ENCODE results near the gene SH3BGRL.

SH3BGRL gene

GRCh38 chrX:81259020-81259713 is 57.3 kb downstream of the SH3BGRL start:
- peak overlapping the region; percentile 6 for H3K27ac ChIP-seq (ENCODE audit: low read depth, low read length, severe bottlenecking)
- no peaks in the 10 kb centered on the region for H3K9me3 ChIP-seq (ENCODE audit: control insufficient read depth, low read length)
- WGBS, 2 experiments (ENCODE audit: insufficient coverage in 2 of 2), result no CpG with 5 or more reads among the region's 1 CpG
- H3K36me3 ChIP-seq (ENCODE audit: control insufficient read depth, insufficient read depth, low read length), result no peaks in the 10 kb centered on the region
- H3K4me1 ChIP-seq (ENCODE audit: control insufficient read depth, insufficient read depth, low read length, poor library complexity, severe bottlenecking), result peaks cover 30% of the 10 kb centered on the region
- no peak overlapping the region for H3K4me3 ChIP-seq (ENCODE audit: extremely low read depth, insufficient read depth, low read length, poor library complexity, severe bottlenecking)

GRCh38 chrX:81259714-81260395 is 58.0 kb downstream of the SH3BGRL start:
- WGBS, 2 experiments (ENCODE audit: insufficient coverage in 2 of 2), result no CpG with 5 or more reads among the region's 3 CpGs
- Histone ChIP-seq H3K36me3 (ENCODE audit: control insufficient read depth, insufficient read depth, low read length) (no peaks in the 10 kb centered on the region), H3K9me3 (ENCODE audit: control insufficient read depth, low read length) (no peaks in the 10 kb centered on the region), H3K27ac (ENCODE audit: low read depth, low read length, severe bottlenecking) (peak overlapping the region; percentile 6), H3K4me3 (ENCODE audit: extremely low read depth, insufficient read depth, low read length, poor library complexity, severe bottlenecking) (no peak overlapping the region), H3K4me1 (ENCODE audit: control insufficient read depth, insufficient read depth, low read length, poor library complexity, severe bottlenecking) (peaks cover 30% of the 10 kb centered on the region)

GRCh38 chrX:81261576-81261975 is 59.7 kb downstream of the SH3BGRL start:
- H3K36me3 ChIP-seq (ENCODE audit: control insufficient read depth, insufficient read depth, low read length), result no peaks in the 10 kb centered on the region
- peaks cover 30% of the 10 kb centered on the region for H3K4me1 ChIP-seq (ENCODE audit: control insufficient read depth, insufficient read depth, low read length, poor library complexity, severe bottlenecking)
- no peak overlapping the region for H3K4me3 ChIP-seq (ENCODE audit: extremely low read depth, insufficient read depth, low read length, poor library complexity, severe bottlenecking)
- H3K27ac ChIP-seq (ENCODE audit: low read depth, low read length, severe bottlenecking), result peak overlapping the region; percentile 10
- WGBS, 2 experiments (ENCODE audit: insufficient coverage in 2 of 2), result no CpG with 5 or more reads among the region's 2 CpGs
- H3K9me3 ChIP-seq (ENCODE audit: control insufficient read depth, low read length), result no peaks in the 10 kb centered on the region

GRCh38 chrX:81263059-81263458 is 61.2 kb downstream of the SH3BGRL start:
- Histone ChIP-seq H3K9me3 (ENCODE audit: control insufficient read depth, low read length) (no peaks in the 10 kb centered on the region), H3K4me1 (ENCODE audit: control insufficient read depth, insufficient read depth, low read length, poor library complexity, severe bottlenecking) (peaks cover 30% of the 10 kb centered on the region), H3K36me3 (ENCODE audit: control insufficient read depth, insufficient read depth, low read length) (no peaks in the 10 kb centered on the region), H3K4me3 (ENCODE audit: extremely low read depth, insufficient read depth, low read length, poor library complexity, severe bottlenecking) (no peak overlapping the region), H3K27ac (ENCODE audit: low read depth, low read length, severe bottlenecking) (no peak overlapping the region)
- WGBS, 2 experiments (ENCODE audit: insufficient coverage in 2 of 2), result no CpG with 5 or more reads among the region's 2 CpGs

GRCh38 chrX:81278616-81279015 is 76.7 kb downstream of the SH3BGRL start:
- Histone ChIP-seq H3K36me3 (ENCODE audit: control insufficient read depth, insufficient read depth, low read length) (peaks cover 18% of the 10 kb centered on the region), H3K27ac (ENCODE audit: low read depth, low read length, severe bottlenecking) (no peak overlapping the region), H3K4me1 (ENCODE audit: control insufficient read depth, insufficient read depth, low read length, poor library complexity, severe bottlenecking) (no peaks in the 10 kb centered on the region), H3K4me3 (ENCODE audit: extremely low read depth, insufficient read depth, low read length, poor library complexity, severe bottlenecking) (no peak overlapping the region), H3K9me3 (ENCODE audit: control insufficient read depth, low read length) (no peaks in the 10 kb centered on the region)
- WGBS, 2 experiments (ENCODE audit: insufficient coverage in 2 of 2), result 100% methylated on average over 1 of the region's 2 CpGs; no CpG with 5 or more reads in 1 of the 2 experiments

GRCh38 chrX:81280148-81280547 is 78.2 kb downstream of the SH3BGRL start:
- H3K9me3 ChIP-seq (ENCODE audit: control insufficient read depth, low read length), result no peaks in the 10 kb centered on the region
- 60% methylated on average over 1 of the region's 8 CpGs; no CpG with 5 or more reads in 1 of the 2 experiments for WGBS, 2 experiments (ENCODE audit: insufficient coverage in 2 of 2)

GRCh38 chrX:81286075-81286474 is 84.2 kb downstream of the SH3BGRL start:
- Histone ChIP-seq H3K27ac (ENCODE audit: low read depth, low read length, severe bottlenecking) (no peak overlapping the region), H3K36me3 (ENCODE audit: control insufficient read depth, insufficient read depth, low read length) (peaks cover 4% of the 10 kb centered on the region), H3K9me3 (ENCODE audit: control insufficient read depth, low read length) (peaks cover under 1% of the 10 kb centered on the region), H3K4me1 (ENCODE audit: control insufficient read depth, insufficient read depth, low read length, poor library complexity, severe bottlenecking) (no peaks in the 10 kb centered on the region), H3K4me3 (ENCODE audit: extremely low read depth, insufficient read depth, low read length, poor library complexity, severe bottlenecking) (no peak overlapping the region)
- no CpG with 5 or more reads among the region's 3 CpGs for WGBS, 2 experiments (ENCODE audit: insufficient coverage in 2 of 2)

More at GRCh38 chrX:81280148-81280547, 78.2 kb downstream of the SH3BGRL start:
- H3K27ac ChIP-seq (ENCODE audit: low read depth, low read length, severe bottlenecking), result no peak overlapping the region
- H3K4me3 ChIP-seq (ENCODE audit: extremely low read depth, insufficient read depth, low read length, poor library complexity, severe bottlenecking), result no peak overlapping the region
- no peaks in the 10 kb centered on the region for H3K4me1 ChIP-seq (ENCODE audit: control insufficient read depth, insufficient read depth, low read length, poor library complexity, severe bottlenecking)
- H3K36me3 ChIP-seq (ENCODE audit: control insufficient read depth, insufficient read depth, low read length), result peaks cover 18% of the 10 kb centered on the region

- Histone ChIP-seq H3K9me3 (ENCODE audit: control insufficient read depth, low read length) (peaks cover 6% of the 10 kb centered on the region), H3K4me3 (ENCODE audit: extremely low read depth, insufficient read depth, low read length, poor library complexity, severe bottlenecking) (no peak overlapping the region), H3K27ac (ENCODE audit: low read depth, low read length, severe bottlenecking) (no peak overlapping the region), H3K36me3 (ENCODE audit: control insufficient read depth, insufficient read depth, low read length) (peaks cover 7% of the 10 kb centered on the region), H3K4me1 (ENCODE audit: control insufficient read depth, insufficient read depth, low read length, poor library complexity, severe bottlenecking) (no peaks in the 10 kb centered on the region)
- WGBS, 2 experiments (ENCODE audit: insufficient coverage in 2 of 2), result no CpG with 5 or more reads among the region's 1 CpG
Observed at GRCh38 chrX:81286608-81287007, 84.7 kb downstream of the SH3BGRL start.

GRCh38 chrX:81291996-81292395 is 90.1 kb downstream of the SH3BGRL start:
- Histone ChIP-seq H3K4me3 (ENCODE audit: extremely low read depth, insufficient read depth, low read length, poor library complexity, severe bottlenecking) (no peak overlapping the region), H3K4me1 (ENCODE audit: control insufficient read depth, insufficient read depth, low read length, poor library complexity, severe bottlenecking) (no peaks in the 10 kb centered on the region), H3K27ac (ENCODE audit: low read depth, low read length, severe bottlenecking) (no peak overlapping the region), H3K9me3 (ENCODE audit: control insufficient read depth, low read length) (peaks cover 10% of the 10 kb centered on the region), H3K36me3 (ENCODE audit: control insufficient read depth, insufficient read depth, low read length) (peaks cover 14% of the 10 kb centered on the region)
- 67 to 100% methylated on average over 1 of the region's 2 CpGs for WGBS, 2 experiments (ENCODE audit: insufficient coverage in 2 of 2)

- no peaks in the 10 kb centered on the region for H3K4me1 ChIP-seq (ENCODE audit: control insufficient read depth, insufficient read depth, low read length, poor library complexity, severe bottlenecking)
- WGBS, 2 experiments (ENCODE audit: insufficient coverage in 2 of 2), result 86% methylated on average over 1 of the region's 2 CpGs; no CpG with 5 or more reads in 1 of the 2 experiments
- H3K27ac ChIP-seq (ENCODE audit: low read depth, low read length, severe bottlenecking), result no peak overlapping the region
- H3K36me3 ChIP-seq (ENCODE audit: control insufficient read depth, insufficient read depth, low read length), result peaks cover 10% of the 10 kb centered on the region
- H3K9me3 ChIP-seq (ENCODE audit: control insufficient read depth, low read length), result peaks cover 10% of the 10 kb centered on the region
- no peak overlapping the region for H3K4me3 ChIP-seq (ENCODE audit: extremely low read depth, insufficient read depth, low read length, poor library complexity, severe bottlenecking)
Observed at GRCh38 chrX:81294101-81294500, 92.2 kb downstream of the SH3BGRL start.

GRCh38 chrX:81301877-81302276 is 100.0 kb downstream of the SH3BGRL start:
- no peaks in the 10 kb centered on the region for H3K4me1 ChIP-seq (ENCODE audit: control insufficient read depth, insufficient read depth, low read length, poor library complexity, severe bottlenecking)
- H3K9me3 ChIP-seq (ENCODE audit: control insufficient read depth, low read length), result no peaks in the 10 kb centered on the region
- H3K4me3 ChIP-seq (ENCODE audit: extremely low read depth, insufficient read depth, low read length, poor library complexity, severe bottlenecking), result no peak overlapping the region
- no peak overlapping the region for H3K27ac ChIP-seq (ENCODE audit: low read depth, low read length, severe bottlenecking)
- no CpG with 5 or more reads among the region's 1 CpG for WGBS, 2 experiments (ENCODE audit: insufficient coverage in 2 of 2)
- H3K36me3 ChIP-seq (ENCODE audit: control insufficient read depth, insufficient read depth, low read length), result no peaks in the 10 kb centered on the region
